Measurements from ENCODE around the gene MAS1. TPM values are rescaled to one million over a fixed set of nuclear protein-coding genes. Genes with fewer than 3 reads are reported as not detected.
"Not testable (repeated sequence)": the region's sequence is repeated elsewhere in the genome, so short reads cannot be mapped to it uniquely, and the experiment has no call there.

MAS1 gene
- total RNA-seq, 2 experiments from 2014 or later, result not detected

DNA sequence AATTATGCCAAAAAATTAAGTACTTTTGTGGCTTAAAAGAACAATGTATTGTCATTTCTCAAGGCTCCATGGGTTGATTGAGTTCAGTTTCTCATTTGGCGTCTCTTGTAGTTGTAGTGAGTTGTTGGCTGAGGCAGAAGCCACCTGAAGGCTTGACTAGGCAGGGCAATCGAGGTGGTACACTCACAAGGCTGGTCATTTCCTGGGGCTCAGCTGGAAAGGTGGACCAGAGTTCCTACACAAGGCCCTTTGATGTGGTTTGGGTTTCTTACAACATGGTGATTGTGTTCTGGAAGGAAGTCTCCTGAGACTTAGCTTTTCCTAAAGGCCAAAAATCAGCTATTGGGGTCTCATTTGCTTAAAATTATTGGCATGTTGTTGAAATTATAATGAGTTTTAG lies 22.6 kb downstream of the MAS1 start:
- no peaks in the 10 kb centered on the region for H3K36me3 Mint-ChIP-seq (ENCODE audit: low read depth)
- ChIA-PET CTCF (no interaction called here), POLR2A (no interaction called here)
- no peak for DNase-seq
- no peak overlapping the region for H3K27ac Mint-ChIP-seq
- no peaks in the 10 kb centered on the region for H3K9me3 Mint-ChIP-seq
- peaks cover 6% of the 10 kb centered on the region for H3K4me1 Mint-ChIP-seq
- H3K27me3 Mint-ChIP-seq, result peaks cover 19% of the 10 kb centered on the region
- H3K4me3 Mint-ChIP-seq, result no peak overlapping the region

DNA sequence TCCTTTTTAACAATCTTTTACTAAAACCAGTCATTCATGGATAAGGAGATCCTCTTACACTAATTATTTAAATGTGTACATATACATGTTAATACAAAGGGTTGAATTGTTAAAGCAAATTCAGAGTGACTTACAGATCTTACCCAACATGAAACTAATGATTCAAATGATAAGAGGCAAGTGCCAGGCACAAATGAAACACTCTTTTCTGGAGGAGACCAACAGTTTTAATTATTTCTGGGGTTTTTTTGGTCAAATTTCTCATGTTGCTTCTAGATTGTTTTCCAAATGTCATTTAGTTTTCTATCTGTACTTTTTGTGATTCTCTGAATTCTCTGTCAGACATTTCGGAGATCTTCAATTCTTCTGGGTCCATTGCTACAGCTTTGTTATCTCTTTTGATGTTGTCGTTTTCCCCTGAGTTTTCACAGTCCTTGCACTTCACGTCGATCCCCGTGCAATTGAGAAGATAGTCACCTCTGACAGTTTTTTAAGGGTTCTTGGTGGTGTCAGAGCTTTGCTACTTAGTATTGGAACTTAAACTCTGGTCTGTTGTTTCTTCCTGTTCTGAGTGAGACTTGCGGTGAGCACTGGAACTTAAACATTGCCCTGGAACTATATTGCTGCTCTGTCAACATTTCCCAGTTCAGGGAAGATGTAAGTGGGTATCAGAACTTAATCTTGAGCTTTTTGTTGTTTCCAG lies 23.2 kb downstream of the MAS1 start:
- POLR2A ChIA-PET, result no interaction called here
- H3K9me3 Mint-ChIP-seq, result no peaks in the 10 kb centered on the region
- peaks cover 18% of the 10 kb centered on the region for H3K27me3 Mint-ChIP-seq
- H3K27ac Mint-ChIP-seq, result no peak overlapping the region
- H3K4me1 Mint-ChIP-seq, result peaks cover 6% of the 10 kb centered on the region
- CTCF ChIA-PET, result no interaction called here
- no peak overlapping the region for H3K4me3 Mint-ChIP-seq
- DNase-seq, result no peak
- no peaks in the 10 kb centered on the region for H3K36me3 Mint-ChIP-seq (ENCODE audit: low read depth)

- CTCF ChIA-PET, result no interaction called here
Measured at GRCh38 chr6:159914565-159914923, 23.8 kb downstream of the MAS1 start.

DNA sequence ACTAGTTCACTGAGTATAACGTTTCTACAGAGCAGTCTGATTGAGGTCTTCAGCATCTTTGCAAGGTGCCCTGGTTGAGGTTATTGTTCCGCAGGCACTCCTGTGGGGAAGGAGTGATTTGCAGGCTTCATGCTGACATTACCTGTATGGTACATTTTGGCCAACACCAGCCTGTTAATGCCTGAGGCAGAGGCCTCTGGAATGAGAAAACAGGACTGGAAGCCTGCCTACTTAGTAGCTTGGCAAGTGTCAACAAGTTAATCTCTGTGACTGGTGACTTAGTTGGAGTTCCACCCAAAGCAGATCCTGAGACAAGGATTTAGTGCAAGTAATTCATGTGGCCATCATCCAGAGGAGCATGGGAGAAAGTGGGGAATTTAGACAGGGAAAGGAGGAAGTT lies 24.6 kb downstream of the MAS1 start:
- POLR2A ChIA-PET, result no interaction called here
- Mint-ChIP-seq H3K4me1 (peaks cover 6% of the 10 kb centered on the region), H3K27me3 (peaks cover 12% of the 10 kb centered on the region), H3K4me3 (no peak overlapping the region), H3K36me3 (ENCODE audit: low read depth) (no peaks in the 10 kb centered on the region), H3K9me3 (no peaks in the 10 kb centered on the region), H3K27ac (no peak overlapping the region)
- no peak for DNase-seq
- CTCF ChIA-PET, result no interaction called here

More at GRCh38 chr6:159914565-159914923, 23.8 kb downstream of the MAS1 start:
- DNase-seq, result no peak
- Mint-ChIP-seq H3K36me3 (ENCODE audit: low read depth) (no peaks in the 10 kb centered on the region), H3K9me3 (no peaks in the 10 kb centered on the region), H3K4me3 (no peak overlapping the region), H3K4me1 (peaks cover 6% of the 10 kb centered on the region), H3K27me3 (peaks cover 16% of the 10 kb centered on the region), H3K27ac (no peak overlapping the region)
- POLR2A ChIA-PET, result no interaction called here

GRCh38 chr6:159916237-159916636 lies 25.4 kb downstream of the MAS1 start:
- CTCF ChIA-PET, result no interaction called here
- no peak for DNase-seq
- H3K4me1 Mint-ChIP-seq, result peaks cover 6% of the 10 kb centered on the region

GRCh38 chr6:159916752-159917151 lies 26.0 kb downstream of the MAS1 start:
- Mint-ChIP-seq H3K4me3 (no peak overlapping the region), H3K27ac (no peak overlapping the region), H3K9me3 (peaks cover 2% of the 10 kb centered on the region), H3K36me3 (ENCODE audit: low read depth) (no peaks in the 10 kb centered on the region), H3K4me1 (peaks cover 6% of the 10 kb centered on the region), H3K27me3 (peaks cover 10% of the 10 kb centered on the region)
- DNase-seq, result no peak
- POLR2A ChIA-PET, result no interaction called here
- CTCF ChIA-PET, result no interaction called here

More at GRCh38 chr6:159916237-159916636, 25.4 kb downstream of the MAS1 start:
- POLR2A ChIA-PET, result no interaction called here
- H3K36me3 Mint-ChIP-seq (ENCODE audit: low read depth), result no peaks in the 10 kb centered on the region
- H3K27me3 Mint-ChIP-seq, result peaks cover 10% of the 10 kb centered on the region
- no peak overlapping the region for H3K27ac Mint-ChIP-seq
- no peaks in the 10 kb centered on the region for H3K9me3 Mint-ChIP-seq
- no peak overlapping the region for H3K4me3 Mint-ChIP-seq

GRCh38 chr6:159919011-159919511 lies 28.3 kb downstream of the MAS1 start:
- Mint-ChIP-seq H3K27ac (no peak overlapping the region), H3K4me3 (no peak overlapping the region), H3K27me3 (peaks cover 10% of the 10 kb centered on the region), H3K4me1 (peaks cover 3% of the 10 kb centered on the region), H3K9me3 (peaks cover 4% of the 10 kb centered on the region), H3K36me3 (ENCODE audit: low read depth) (no peaks in the 10 kb centered on the region)
- DNase-seq, result no peak
- ChIA-PET CTCF (no interaction called here), POLR2A (no interaction called here)

DNA sequence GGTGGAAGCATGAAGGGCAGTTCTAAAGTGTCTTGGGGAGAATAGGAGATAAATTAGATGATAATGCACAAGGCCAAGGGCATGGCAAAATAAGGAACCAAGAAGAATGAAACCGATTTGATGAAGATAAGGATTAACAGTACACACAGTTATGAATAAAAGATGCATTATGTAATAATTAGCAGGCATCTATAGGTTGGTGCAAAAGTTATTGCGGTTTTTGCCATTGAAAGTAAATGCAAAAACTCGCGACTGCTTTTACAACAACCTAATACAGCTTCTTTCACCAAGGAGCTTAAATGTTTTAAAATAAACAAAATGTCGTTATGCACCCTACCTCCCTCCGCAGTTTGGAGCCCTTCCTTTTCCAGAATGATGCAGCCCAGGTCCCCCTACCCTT lies 29.0 kb downstream of the MAS1 start:
- Mint-ChIP-seq H3K27me3 (peaks cover 16% of the 10 kb centered on the region), H3K9me3 (peaks cover 6% of the 10 kb centered on the region), H3K27ac (no peak overlapping the region), H3K4me3 (no peak overlapping the region), H3K36me3 (ENCODE audit: low read depth) (no peaks in the 10 kb centered on the region), H3K4me1 (no peaks in the 10 kb centered on the region)
- no peak for DNase-seq
- CTCF ChIA-PET, result no interaction called here
- POLR2A ChIA-PET, result no interaction called here

DNA sequence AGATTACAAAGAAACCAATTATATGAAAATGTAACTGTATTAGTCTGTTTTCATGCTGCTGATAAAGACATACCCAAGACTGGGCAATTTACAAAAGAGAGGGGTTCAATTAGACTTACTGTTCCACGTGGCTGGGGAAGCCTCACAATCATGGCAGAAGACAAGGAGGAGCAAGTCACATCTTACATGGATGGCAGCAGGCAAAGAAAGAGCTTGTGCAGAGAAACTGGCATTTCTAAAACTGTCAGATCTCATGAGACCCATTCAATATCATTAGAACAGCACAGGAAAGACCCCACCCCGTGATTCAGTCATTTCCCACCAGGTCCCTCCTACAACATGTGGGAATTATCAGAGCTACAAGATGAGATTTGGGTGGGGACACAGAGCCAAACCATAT lies 33.4 kb downstream of the MAS1 start:
- DNase-seq; H3K9me3 Mint-ChIP-seq; H3K4me3 Mint-ChIP-seq; POLR2A ChIA-PET; H3K4me1 Mint-ChIP-seq; H3K36me3 Mint-ChIP-seq (ENCODE audit: low read depth); CTCF ChIA-PET; H3K27ac Mint-ChIP-seq: not testable (repeated sequence)
- H3K27me3 Mint-ChIP-seq, result peaks cover 19% of the 10 kb centered on the region

- Mint-ChIP-seq H3K27ac (no peak overlapping the region), H3K4me3 (no peak overlapping the region), H3K27me3 (peaks cover 13% of the 10 kb centered on the region), H3K36me3 (ENCODE audit: low read depth) (no peaks in the 10 kb centered on the region), H3K4me1 (peaks cover 22% of the 10 kb centered on the region), H3K9me3 (peaks cover 4% of the 10 kb centered on the region)
- ChIA-PET CTCF (no interaction called here), POLR2A (no interaction called here)
- no peak for DNase-seq
Measured at GRCh38 chr6:159926542-159927203, 35.9 kb downstream of the MAS1 start.

DNA sequence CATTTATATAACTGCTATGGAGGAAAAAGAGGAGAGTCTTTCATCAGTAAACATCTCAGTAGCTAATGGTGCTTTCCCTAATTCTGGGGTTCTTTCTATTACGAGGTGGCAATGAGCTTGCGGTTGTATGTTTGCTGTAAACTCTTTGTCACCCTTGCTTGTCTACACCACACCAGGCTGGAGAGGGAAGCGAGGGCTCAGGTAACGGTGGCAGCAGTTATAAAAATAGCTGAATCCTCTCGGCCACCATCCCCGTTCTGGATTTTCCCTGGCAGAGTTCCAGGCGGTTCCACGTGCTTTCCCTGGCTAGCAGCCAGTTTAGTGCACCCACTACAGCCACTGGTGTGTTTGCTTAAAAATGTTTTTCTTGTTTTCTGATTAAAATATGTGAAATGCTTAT lies 39.0 kb downstream of the MAS1 start:
- peak; percentile 10 for DNase-seq
- Mint-ChIP-seq H3K27ac (no peak overlapping the region), H3K4me3 (no peak overlapping the region), H3K4me1 (peaks cover 29% of the 10 kb centered on the region), H3K27me3 (peaks cover 7% of the 10 kb centered on the region), H3K9me3 (no peaks in the 10 kb centered on the region), H3K36me3 (ENCODE audit: low read depth) (no peaks in the 10 kb centered on the region)
- ChIA-PET POLR2A (interaction anchor here (0.6 kb wide), 1 partner anchor 139 kb away, joined by 3 read pairs; no protein-coding TSS in a partner anchor), CTCF (interaction anchor here (0.9 kb wide), 1 partner anchor 238 kb away, joined by 3 read pairs; no protein-coding TSS in a partner anchor)

DNA sequence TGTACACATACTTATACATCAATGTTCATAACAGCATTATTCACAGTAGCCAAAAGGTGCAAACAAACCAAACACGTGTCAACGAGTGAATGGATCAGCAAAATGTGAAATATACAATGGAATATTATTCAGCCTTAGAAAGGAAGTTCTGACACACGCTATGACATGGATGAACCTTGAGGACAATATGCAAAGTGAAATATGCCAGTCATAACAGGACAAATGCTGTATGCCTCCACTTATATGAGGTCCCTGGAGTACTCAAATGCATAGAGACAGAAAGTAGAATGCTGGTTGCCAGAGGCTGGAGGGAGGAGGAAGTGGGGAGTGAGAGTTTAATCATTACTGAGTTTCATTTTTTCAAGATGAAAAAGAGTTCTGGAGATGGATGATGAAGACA lies 40.3 kb downstream of the MAS1 start:
- POLR2A ChIA-PET, result no interaction called here
- CTCF ChIA-PET, result interaction anchor here (0.6 to 0.9 kb wide), 2 partner anchors 239 to 265 kb away, joined by 3 to 4 read pairs; no protein-coding TSS in a partner anchor
- Mint-ChIP-seq H3K27me3 (peaks cover 7% of the 10 kb centered on the region), H3K9me3 (peaks cover 6% of the 10 kb centered on the region), H3K4me3 (no peak overlapping the region), H3K36me3 (ENCODE audit: low read depth) (no peaks in the 10 kb centered on the region), H3K4me1 (peaks cover 29% of the 10 kb centered on the region), H3K27ac (no peak overlapping the region)
- peak; percentile 18 for DNase-seq

GRCh38 chr6:159931846-159932245 lies 41.1 kb downstream of the MAS1 start:
- Mint-ChIP-seq H3K4me1 (peaks cover 29% of the 10 kb centered on the region), H3K9me3 (peaks cover 8% of the 10 kb centered on the region), H3K4me3 (no peak overlapping the region), H3K27me3 (peaks cover 11% of the 10 kb centered on the region), H3K27ac (no peak overlapping the region), H3K36me3 (ENCODE audit: low read depth) (no peaks in the 10 kb centered on the region)
- no peak for DNase-seq
- CTCF ChIA-PET, result no interaction called here
- POLR2A ChIA-PET, result interaction anchor here (0.6 kb wide), 1 partner anchor 201 kb away, joined by 4 read pairs; no protein-coding TSS in a partner anchor
